Measurements from ENCODE around the gene DGKI.
A peak's percentile ranks its signal among the peaks of the same experiment; 100 is the strongest.

Gene DGKI

GRCh38 chr7:137592232-137592896, 254.4 kb downstream of the DGKI start:
- peak; percentile 80 for DNase-seq (ENCODE audit: low read depth)

DNA sequence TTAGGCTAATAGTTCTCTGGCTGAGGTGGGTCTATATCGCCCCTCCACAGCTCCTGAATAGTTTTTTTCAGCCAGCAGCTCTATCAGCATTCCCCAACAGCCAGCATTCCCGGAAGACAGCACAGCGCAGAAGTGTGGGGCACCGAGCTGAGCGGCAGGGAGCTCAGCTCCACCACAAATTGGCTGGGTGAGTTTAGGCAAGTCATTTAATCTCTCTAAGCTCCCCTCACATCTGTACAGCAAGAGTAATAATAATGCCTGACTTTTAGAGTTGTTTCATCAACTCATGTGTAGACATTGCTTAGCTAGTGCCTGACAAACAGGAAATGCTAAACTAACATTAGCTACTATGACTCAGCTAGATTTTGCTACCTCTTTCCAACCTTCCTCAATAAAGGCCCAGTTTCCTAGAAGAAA, 255.3 kb downstream of the DGKI start:
- peak; percentile 78 for DNase-seq (ENCODE audit: low read depth)

DNA sequence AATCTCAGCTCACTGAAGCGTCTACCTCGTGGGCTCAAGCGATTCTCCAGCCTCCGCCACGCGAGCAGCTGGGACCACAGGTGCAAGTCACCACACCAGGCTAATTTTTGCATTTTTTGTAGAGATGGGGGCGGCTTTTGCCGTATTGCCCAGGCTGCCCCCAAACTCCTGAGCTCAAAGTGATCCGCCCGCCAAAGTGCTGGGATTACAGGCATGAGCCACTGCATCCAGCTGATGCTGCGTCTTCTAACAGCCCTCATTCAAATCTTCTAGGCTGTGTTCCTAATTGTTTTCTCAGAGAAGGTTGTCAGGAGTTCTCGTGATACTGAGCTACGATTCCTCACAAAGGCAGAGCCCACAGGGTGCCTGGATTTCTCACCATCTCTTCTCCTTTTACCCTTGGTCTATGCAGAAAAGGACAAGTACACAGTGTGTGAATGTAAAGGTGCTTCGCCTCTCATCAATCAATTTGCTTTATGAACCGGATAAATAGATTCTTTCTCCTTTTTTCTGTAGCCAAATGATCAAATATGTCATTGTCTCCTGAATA, 255.9 kb downstream of the DGKI start:
- no peak for DNase-seq (ENCODE audit: low read depth)

DNA sequence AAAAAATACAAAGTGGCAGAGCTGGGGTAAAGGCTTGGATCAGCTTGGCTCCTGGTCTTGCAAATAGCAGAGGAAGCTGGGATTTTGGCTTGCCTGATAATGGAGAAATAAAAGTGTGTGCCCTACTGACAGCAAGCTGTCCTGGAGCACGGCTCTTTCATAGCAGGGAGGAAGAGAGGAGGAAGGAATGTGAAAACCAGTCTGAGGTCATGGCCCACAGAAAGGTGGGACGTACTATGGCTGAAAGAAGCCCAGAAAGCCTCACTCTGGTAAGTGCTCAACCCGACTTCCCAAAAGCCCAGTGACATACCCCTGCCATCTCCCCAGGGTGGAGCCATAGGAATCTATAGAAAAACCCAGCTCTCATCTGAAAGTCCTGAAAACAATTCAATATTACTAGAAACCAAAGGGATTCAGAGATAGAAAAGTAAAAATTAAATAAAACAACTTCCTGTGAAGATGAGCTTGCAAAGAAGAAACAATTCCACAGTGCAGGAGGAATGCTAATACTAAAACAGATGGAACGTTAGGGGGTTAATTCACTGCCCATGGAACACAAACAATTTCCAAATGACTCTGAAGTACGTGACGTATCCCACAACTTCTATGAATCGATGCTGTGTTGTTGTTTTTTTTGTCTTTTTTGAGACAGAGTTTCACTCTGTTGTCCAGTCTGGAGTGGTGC, 256.6 kb downstream of the DGKI start:
- DNase-seq (ENCODE audit: low read depth) = no peak

DNA sequence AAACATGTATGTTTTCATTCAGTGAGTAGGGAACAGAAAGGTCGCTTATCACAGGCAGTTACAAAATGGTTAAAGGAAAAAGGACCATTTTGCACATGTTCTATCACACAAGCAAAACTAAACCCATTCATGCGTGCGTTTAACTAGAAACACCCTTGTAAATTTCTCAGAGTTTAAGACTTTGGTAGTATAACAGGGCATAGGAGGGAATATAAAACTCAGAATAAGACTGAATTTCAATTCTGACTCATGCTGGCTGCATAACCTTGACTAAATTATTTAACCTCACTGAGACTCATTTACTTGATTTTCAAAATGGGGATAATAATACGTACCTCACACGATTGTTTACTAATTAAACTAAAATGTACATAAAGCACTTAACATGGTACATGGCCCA, 259.4 kb downstream of the DGKI start:
- no peak for DNase-seq (ENCODE audit: low read depth)

GRCh38 chr7:137585591-137585990, 261.2 kb downstream of the DGKI start:
- DNase-seq (ENCODE audit: low read depth) = no peak

- no peak for DNase-seq (ENCODE audit: low read depth)
These were observed 263.6 kb downstream of the DGKI start for GRCh38 chr7:137583172-137583571.

- DNase-seq (ENCODE audit: low read depth) = peak; percentile 90
These were observed 266.7 kb downstream of the DGKI start for GRCh38 chr7:137579913-137580640.

GRCh38 chr7:137578541-137578940, 268.2 kb downstream of the DGKI start:
- DNase-seq (ENCODE audit: low read depth) = no peak

GRCh38 chr7:137577184-137577583, 269.6 kb downstream of the DGKI start:
- DNase-seq (ENCODE audit: low read depth) = no peak

DNA sequence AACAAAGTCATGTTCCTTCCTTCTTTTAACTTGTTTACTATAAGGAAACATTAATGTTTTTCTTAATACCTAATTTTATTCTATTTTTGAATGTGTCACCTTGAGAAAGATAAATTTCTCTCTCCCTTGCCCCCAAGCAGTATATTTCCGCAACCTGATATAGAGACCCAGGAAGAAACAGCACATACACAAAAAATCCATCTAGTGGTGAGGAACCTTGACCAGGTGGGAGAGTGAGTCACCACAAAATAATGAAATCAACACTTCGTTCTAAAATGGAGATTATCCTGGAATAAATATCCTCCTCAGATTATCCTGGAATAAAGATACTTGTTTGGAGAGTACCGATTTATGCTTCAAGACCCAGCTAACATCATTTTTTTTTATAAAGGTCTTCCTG, 270.3 kb downstream of the DGKI start:
- no peak for DNase-seq (ENCODE audit: low read depth)

GRCh38 chr7:137574812-137575211, 272.0 kb downstream of the DGKI start:
- no peak for DNase-seq (ENCODE audit: low read depth)

DNA sequence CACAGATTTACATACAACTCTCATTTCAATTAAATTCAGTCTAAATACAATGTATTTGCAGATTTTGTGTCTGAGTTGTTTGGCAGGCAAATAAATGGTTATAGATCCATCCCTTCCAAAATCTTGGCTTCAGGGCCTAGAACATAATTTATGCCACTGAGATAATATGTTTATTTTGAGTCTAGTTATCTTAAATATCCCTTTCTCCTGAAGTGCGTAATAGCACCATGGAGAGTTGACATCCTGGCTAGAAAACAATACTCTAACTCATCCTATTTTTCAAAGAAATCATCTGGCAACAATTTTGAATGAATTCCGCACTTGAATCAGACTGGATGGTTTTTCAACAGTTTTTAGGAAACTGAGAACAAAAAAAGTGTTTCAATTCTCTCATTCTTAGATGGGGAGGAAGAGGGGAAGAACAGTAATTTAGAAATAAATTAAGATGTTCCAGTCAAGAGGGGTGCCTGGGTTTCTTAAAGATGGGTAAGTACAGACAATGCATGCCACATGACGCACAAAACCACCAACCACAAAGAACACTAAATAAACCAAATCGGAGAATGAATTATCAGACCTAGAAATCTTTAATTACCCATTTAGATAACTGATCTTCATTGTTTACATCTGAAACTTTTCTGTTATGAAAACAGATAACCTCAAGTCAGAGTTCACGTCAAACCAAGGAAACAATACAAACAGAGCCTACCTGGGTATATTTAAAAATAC, 274.6 kb downstream of the DGKI start:
- no peak for DNase-seq (ENCODE audit: low read depth)

- no peak for DNase-seq (ENCODE audit: low read depth)
These were observed 282.1 kb downstream of the DGKI start for GRCh38 chr7:137564677-137565076.

GRCh38 chr7:137563981-137564380, 282.8 kb downstream of the DGKI start:
- peak; percentile 8 for DNase-seq (ENCODE audit: low read depth)

DNA sequence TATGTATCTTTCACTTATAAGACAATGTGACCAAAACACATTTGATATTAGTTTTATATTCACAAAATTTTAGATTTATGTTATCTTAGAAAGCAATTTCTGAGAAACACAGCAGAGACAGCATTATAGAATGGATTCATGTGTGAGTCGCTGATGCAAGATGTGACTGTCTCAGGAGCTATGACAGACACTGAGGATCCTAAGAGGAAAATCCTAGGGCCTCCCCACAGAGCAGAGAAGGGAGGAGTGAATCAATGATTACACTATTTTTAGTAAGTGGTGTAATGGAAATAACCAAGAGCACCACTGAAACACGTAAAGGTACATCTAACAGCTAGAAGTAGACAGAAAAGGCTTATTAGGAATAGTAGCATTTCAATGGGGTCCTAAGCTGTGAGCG, 299.3 kb downstream of the DGKI start:
- no peak for DNase-seq (ENCODE audit: low read depth)

DNA sequence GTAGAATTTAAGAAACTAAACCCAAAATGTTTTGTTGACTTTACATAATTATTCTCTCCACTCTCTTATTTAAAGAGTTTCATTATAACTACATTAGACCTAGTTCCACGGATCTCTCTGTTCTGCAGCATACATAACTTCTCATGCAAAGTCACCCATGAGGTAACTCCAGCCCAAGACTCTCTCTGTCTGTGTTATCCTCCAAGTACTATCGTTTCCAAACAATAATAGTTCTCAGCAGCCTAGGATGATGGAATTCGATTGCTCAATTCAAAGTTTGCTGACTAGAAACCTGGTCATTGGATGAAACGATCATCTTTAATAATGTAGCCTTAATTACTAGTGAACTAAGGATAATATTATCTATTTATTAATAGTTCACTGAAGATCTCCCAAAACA, 300.1 kb downstream of the DGKI start:
- peak; percentile 64 for DNase-seq (ENCODE audit: low read depth)

DNA sequence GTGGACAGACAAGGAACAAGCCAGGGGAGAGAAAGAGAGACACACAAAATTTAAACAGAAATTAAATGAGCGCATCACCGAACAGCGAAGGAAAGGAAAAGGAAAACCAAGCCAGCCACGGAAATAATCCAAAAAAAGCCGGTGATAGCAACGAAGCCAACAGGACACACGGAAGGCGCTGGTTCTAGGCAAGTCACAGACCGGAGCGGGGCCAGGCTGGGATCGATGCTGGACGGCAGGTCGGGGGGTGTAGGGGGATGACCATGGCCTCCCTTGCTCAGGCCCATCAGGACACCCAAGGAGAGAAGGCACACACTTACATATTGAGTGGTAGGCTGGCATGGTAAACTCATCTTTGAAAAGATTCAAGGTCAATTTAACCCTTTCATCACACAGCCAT, 300.8 kb downstream of the DGKI start:
- no peak for DNase-seq (ENCODE audit: low read depth)

DNA sequence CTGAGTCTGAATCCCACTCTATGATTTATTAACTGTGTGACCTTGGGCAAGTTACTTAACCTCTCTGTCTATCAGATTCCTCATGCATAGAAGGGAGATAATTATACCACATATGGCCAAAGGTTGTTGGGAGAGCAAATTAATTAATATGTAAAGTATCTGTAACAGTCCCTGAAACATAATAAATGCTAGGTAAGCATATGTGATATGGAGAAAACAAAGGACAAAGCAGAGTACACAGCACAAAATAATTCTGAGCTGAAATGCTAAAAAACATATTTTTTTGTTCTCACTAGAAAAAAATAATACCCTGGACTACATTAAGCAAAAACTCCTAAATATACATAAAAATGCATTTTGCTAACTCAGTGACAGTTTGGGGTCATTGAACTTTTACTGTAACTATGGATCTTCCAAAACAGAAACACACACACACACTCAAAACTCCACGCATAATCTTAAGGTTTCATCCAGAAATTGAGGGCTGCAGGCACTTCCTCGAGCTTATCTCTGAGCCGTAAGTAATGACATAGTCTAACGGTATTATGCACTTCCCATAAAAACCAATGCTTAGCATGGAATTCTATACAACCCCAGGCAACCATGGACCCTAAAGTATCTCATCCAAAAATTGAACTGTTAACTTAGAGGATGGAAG, 301.6 kb downstream of the DGKI start:
- peak; percentile 7 for DNase-seq (ENCODE audit: low read depth)

DNA sequence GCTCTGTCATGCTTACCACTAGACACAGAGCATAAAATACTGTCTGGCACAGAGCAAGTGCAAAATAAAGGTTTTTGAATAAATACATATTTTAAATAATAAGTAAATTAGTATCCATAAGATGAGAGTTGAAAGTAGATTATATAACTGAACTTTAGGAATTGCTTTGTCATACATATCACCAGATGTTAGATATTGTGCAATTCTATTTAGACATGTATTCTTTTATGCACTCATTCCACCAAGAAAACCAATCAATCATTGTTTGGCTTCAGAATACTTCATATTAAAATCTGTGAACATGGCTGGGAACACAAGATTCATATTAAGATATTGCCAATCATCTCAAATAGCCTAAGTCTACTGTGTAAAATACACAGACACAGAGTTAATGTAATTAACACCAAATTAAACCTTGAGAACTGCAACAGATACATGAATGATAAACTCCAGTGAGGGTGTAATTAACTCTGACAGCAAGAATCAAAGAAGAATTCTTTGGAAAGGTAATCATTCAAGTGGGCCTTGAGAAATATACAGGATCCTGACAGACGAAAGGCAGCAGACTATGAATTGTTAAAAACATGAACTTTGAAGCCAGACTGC, 302.2 kb downstream of the DGKI start:
- peak; percentile 11 for DNase-seq (ENCODE audit: low read depth)

- DNase-seq (ENCODE audit: low read depth) = peak; percentile 94
These were observed 307.6 kb downstream of the DGKI start for GRCh38 chr7:137539111-137539715.
